ENCODE data around the gene WASF3.
A peak's percentile ranks its signal among the peaks of the same experiment; 100 is the strongest.
"Not testable (repeated sequence)": the region's sequence is repeated elsewhere in the genome, so short reads cannot be mapped to it uniquely, and the experiment has no call there.

The WASF3 gene

DNA sequence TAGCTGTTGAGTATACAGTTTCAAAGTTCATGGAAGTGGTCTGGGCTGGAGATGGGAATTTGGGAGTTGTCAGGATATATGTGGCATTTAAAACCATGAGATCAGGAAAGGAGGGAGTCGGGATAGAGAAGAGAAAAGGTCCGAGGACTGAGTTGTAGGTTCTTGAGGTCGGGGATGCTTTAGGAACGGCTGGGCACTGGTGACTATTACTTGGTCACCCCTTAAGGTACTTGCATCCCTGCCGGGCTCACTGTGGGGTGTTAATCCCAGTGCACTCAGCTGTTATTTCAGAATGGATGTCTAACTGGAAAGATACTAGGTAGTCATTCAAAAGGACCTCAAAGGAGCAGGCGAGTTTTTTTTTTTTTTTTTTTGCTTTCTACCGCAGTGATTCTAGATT, 34.2 kb downstream of the WASF3 start:
- no peak for DNase-seq

GRCh38 chr13:26593661-26594060, 36.2 kb downstream of the WASF3 start:
- DNase-seq: no peak

DNA sequence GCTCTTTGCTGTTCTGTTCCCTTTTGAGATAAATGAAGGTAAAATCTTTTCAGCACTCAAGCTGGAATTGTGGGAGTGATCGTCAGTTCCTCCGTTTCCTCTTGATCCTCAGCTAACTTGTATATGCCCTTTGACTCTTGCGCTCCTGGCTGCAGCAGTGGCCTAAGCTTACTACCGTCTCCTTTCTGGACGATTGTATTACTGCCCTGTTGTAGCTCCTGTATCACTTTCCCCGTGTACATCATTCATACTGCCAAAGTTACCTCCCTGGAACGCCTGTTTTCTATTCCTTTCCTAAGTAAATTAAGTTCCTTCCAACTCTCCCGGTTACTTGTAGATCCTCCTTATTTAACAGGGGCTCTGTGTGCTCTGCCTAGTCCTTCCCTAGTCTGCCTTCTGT, 36.9 kb downstream of the WASF3 start:
- no peak for DNase-seq

GRCh38 chr13:26596458-26596857, 39.0 kb downstream of the WASF3 start:
- DNase-seq: no peak

DNA sequence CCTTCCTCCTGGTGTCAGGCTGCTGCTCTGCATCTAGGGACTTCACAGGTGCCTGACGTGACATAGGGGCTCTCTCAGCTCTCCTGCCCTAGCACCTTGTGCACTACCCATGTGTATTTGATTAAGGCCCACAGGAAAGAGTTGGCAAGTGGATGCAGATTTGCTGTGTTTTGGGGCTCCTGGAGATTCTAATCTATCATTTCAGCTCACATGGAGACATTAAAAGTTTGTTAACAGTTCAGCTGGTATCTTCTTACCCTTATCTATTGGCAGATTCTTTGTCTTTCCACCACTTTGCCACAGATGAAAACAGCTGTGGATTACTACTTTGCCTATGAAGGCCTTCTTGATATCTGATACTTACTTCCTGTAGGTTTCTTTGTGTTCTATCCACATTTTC, 41.9 kb downstream of the WASF3 start:
- DNase-seq: peak; percentile 44

DNA sequence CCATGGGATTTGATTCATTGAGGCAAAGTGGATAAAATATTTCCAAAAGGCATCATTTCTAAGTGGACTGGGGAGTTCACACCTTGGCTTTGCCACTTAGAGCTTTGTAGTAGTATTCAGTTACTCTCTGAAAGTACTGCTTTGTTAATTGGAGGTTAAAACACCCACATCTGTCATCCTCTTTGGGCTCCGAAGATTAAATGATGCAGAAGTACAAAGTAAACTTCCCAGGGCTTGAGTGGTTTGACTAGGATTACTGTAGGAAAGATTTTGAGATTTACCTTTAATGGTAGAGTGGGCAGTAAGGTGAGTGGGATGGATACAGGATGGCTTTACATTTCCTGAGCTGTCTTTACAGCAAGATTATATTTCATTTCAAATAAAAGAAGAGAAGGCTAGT, 42.4 kb downstream of the WASF3 start:
- peak; percentile 44 for DNase-seq

- DNase-seq: no peak
Measured at GRCh38 chr13:26600343-26600742, 42.9 kb downstream of the WASF3 start.

DNA sequence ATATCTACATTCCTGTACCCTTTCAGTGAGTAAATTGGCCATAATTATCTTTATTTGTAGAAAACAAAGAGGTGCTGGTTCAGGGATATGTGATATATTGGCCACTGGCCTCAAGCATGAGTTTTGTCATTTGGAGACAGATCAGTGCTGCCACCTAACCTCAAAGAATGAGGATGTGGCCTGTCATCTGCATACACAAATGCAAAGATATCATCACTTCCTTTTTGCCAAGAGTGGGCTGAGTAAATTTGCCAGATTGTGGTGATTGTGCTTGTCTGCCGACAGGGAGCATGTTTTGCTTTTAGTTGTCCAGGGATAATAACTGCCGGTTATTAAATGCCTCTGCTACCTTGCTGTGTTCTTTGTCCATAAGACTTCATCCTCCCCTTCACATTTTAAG, 44.2 kb downstream of the WASF3 start:
- DNase-seq: peak; percentile 18

DNA sequence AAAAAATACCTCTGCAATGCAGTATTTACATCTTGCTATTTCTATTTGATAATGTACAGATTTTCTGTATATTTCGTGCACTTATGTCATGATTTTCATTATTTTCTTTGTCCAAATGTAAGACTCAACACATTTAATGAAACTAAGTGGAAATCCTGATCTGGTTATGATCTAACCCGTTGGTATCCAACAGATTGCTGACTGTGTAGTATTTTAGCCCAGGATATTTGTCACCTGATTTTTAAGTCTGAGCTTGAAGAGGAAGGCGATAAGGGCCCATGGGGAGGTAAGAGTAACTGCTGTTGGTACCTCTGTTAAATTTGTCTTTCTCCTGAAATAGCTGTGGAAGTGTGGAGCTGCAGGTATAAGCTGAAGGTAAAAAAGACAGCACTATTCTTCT, 45.3 kb downstream of the WASF3 start:
- DNase-seq: no peak

DNA sequence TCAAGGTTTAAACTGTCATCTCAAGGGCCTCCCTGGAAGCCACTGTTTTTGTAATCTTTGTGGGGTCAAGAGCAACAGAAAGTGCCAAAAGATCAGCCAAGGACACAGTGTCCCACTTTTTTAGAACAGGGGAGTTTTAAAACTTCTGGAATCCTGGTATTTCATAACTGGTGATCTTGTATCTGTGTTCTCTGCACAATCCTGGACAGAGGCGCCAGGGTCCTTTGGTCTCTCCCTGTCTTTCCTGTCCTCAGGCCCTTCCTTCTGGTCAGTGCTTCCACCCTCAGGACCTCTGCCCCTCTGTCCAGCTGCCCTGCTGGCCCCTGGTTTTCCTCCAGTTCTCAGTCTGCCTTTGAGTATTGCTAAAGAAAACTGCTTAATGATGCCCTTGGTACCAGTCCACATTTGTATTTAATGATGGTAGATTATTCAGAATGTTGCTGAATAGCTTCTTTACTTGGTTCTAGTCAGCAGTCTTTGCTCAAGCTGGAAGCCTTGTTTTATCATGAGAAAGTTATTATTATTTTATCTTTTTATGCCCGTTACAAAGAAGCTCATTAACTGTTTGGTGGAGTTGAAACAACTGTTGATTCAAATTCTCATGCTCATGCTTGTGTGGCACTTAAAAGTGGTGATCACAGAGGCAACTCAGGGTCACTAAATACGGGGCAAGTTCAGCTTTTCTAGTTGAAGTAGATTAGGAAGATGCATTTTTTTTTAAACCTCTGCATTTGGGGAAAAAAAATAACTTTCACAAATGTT, 47.5 kb downstream of the WASF3 start:
- DNase-seq: no peak

GRCh38 chr13:26605845-26606244, 48.4 kb downstream of the WASF3 start:
- DNase-seq: no peak

DNA sequence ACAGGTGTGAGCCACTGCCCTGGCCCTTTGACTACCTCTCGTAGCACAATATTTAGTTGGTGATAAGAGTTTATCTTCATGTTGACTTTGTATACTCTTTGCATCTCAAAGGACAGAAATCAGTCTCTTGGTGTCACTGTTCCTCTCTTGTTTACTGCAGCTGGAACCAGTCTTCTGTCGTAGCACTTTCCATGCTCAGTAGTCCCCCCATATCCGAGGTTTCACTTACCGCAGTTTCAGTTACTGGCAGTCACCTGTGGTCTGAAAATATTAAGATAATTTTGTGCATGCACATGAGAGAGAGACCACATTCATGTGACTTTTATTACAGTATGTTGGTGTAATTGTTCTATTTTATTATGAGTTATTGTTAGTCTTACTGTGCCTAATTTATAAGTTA, 49.1 kb downstream of the WASF3 start:
- no peak for DNase-seq

DNA sequence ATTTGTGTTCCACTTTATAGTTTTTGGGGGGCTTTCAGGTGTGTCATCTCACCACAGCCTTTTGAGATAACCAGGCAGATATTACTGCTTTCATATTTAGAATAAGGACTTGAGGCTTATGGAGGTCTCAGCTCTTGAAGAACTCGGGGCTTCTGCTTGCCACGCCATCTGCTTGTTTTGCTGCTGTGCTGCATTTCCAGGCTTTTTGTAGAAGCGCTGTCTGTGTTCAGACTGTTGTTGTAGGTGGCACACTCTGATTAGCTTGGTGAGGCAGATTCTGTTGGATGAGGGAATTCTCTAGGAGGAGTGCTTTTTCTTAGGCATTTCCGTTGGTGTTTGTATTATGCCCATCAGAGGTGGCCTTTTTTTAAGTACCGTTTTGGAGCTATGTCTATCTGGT, 57.2 kb downstream of the WASF3 start:
- no peak for DNase-seq

DNA sequence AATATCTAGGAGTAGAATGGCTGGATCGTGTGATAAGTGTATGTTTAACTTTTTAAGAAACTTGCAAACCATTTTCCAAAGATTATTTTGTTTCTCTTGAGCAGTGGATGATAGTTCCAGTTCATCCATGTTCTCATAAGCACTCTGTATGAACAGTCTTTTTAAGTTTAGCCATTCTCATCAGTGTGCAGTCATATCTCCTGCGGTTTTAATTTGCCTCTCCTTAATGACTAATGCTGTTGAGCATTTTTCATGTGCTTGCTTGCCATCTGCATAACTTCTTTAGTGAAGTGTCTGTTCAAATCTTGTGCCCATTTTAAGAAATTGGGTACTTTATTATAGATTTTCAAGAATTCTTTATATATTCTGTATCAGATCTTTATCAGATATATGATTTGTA, 58.6 kb downstream of the WASF3 start:
- no peak for DNase-seq

- no peak for DNase-seq
Measured at GRCh38 chr13:26618726-26619125, 61.2 kb downstream of the WASF3 start.

DNA sequence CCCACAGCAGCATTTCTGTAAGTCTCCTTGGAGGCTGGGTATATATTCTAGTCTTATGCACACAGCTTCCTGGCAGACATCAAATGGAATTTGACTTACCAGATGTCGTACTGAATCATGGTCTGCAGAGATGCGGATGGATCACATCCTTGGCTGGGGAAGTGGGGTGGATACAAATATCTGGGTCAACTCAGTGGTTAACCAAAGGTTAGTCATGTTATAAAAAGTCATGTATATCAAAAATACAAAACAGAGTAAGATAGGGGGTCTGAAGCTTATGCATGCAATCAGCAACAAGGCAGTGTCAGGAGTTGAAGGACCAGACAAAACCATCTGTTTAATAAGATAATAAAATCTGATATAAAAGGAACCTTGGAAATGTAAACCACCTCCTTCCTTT, 61.9 kb downstream of the WASF3 start:
- DNase-seq: no peak

- DNase-seq: no peak
Measured at GRCh38 chr13:26621731-26622401, 64.4 kb downstream of the WASF3 start.

- no peak for DNase-seq
Measured at GRCh38 chr13:26623125-26623524, 65.6 kb downstream of the WASF3 start.

GRCh38 chr13:26624572-26624971, 67.1 kb downstream of the WASF3 start:
- DNase-seq: no peak

- no peak for DNase-seq
Measured at GRCh38 chr13:26626271-26626670, 68.8 kb downstream of the WASF3 start.

DNA sequence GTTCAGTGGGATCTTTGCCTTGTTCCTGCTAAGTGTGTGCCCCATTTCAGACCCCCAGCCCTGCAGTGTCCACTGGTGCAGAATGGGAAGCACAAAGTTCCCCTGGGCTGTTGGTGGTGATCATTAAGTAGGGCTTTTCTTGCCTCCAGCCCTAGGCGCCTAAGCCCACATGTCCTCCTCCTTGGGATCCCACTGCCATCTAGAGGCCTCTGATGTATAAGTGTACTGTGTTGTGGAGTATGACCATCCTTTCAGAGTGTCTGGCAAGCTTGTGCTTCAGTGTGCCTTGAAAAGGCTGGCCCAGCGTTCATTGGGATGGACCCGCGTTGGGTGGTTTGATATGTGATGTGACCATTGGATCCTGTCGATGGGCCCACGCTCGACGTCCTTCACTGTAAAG, 71.2 kb downstream of the WASF3 start:
- DNase-seq: no peak

GRCh38 chr13:26629260-26629825, 71.9 kb downstream of the WASF3 start:
- DNase-seq: no peak

DNA sequence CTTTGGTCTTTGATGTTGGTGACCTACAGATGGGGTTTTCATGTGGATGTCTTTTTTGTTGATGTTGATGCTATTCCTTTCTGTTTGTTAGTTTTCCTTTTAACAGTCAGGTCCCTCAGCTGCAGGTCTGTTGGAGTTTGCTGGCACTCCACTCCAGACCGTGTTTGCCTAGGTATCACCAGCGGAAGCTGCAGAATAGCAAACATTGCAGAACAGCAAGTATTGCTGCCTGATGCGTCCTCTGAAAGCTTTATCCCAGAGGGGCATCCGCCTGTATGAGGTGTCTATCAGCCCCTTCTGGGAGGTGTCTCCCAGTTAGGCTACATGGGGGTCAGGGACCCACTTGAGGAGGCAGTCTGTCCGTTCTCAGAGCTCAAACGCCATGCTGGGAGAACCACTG, 78.2 kb downstream of the WASF3 start:
- not testable (repeated sequence) for DNase-seq

DNA sequence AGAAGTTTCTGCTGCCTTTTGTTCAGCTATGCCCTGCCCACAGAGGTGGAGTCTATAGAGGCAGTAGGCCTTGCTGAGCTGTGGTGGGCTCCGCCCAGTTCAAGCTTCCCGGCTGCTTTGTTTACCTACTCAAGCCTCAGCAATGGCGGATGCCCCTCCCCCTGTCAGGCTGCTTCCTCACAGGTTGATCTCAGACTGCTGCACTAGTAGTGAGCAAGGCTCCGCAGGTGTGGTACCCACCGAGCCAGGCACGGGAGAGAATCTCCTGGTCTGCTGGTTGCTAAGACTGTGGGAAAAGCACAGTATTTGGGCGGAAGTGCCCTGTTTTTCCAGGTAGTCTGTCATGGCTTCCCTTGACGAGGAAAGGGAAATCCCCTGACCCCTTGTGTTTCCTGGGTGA, 78.6 kb downstream of the WASF3 start:
- not testable (repeated sequence) for DNase-seq

DNA sequence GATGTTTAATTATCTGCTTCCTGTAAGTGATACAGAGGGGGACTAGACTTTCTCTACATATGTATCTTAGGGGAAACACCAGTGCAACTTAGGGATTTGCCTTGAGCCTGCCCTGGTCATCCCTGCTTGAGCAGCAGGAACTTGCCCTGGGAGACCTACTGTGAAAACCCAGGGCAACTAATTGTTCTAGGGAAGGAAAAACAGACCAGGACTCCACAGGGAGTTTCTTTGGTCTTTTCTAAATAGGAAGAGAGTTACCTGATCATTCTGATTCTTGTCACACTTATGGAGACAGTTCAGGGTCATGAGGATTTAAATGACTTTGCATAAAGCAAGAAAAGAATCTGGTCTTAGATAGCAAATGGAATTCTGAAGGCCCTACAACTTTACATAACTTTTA, 89.1 kb downstream of the WASF3 start:
- DNase-seq: no peak

All from DMS153 (cell line).